Measurements from ENCODE around the gene RANBP2. TPM values are rescaled to one million over a fixed set of nuclear protein-coding genes. Genes with fewer than 3 reads are reported as not detected.

RANBP2 gene
- total RNA-seq, 1 donor from 2014 or later: 48.8 TPM

DNA sequence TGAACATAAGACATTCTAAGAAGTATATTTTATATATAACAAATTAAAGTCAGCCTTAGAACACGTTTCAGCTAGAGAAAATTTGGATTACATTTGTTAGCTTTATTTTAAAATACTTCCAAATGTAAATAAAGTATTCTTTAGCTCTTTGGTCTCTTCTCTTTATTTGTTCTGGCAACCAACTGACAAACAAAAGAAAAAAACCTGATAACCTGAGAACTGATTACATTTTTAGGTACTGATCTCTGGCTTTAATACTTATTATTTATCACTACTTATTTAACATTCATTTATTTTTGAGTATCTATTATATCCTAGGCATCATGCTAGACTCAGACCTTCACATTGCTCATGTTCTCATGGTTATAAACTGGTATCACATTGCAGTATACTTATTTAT, 85.8 kb downstream of the RANBP2 start:
- Mint-ChIP-seq H3K27ac (ENCODE audit: unreplicated experiment) (no peak overlapping the region), H3K9me3 (ENCODE audit: low read depth) (peaks cover 14% of the 10 kb centered on the region), H3K27me3 (ENCODE audit: low read depth) (no peaks in the 10 kb centered on the region), H3K4me1 (ENCODE audit: low read depth) (peaks cover 22% of the 10 kb centered on the region), H3K4me3 (ENCODE audit: unreplicated experiment) (no peak overlapping the region), H3K36me3 (ENCODE audit: low read depth) (peaks cover 14% of the 10 kb centered on the region)
- TF ChIP-seq, protein P1, sequence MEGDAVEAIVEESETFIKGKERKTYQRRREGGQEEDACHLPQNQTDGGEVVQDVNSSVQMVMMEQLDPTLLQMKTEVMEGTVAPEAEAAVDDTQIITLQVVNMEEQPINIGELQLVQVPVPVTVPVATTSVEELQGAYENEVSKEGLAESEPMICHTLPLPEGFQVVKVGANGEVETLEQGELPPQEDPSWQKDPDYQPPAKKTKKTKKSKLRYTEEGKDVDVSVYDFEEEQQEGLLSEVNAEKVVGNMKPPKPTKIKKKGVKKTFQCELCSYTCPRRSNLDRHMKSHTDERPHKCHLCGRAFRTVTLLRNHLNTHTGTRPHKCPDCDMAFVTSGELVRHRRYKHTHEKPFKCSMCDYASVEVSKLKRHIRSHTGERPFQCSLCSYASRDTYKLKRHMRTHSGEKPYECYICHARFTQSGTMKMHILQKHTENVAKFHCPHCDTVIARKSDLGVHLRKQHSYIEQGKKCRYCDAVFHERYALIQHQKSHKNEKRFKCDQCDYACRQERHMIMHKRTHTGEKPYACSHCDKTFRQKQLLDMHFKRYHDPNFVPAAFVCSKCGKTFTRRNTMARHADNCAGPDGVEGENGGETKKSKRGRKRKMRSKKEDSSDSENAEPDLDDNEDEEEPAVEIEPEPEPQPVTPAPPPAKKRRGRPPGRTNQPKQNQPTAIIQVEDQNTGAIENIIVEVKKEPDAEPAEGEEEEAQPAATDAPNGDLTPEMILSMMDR (IDR thresholded peaks at IDR 0.05): no peak
- no peak for DNase-seq (ENCODE audit: low spot score)

DNA sequence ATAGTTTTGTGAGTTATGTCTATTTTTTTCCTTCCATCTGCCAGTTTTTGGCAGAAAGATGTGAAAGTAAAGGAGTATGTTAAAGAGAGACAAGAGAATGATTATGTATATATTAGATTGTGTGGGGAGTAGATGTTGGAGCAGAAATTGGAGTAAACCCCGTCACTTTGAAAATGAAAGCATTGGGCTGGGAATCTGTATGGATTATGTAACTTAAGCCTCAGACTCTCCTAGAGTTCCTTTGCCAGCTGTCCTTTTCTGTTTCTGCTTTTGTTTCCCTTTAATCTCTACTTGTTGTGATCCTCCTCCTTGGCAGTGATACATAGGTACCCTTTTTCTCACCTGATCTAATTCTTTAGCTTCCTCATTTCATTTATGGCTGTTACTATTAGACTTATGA, 86.5 kb downstream of the RANBP2 start:
- no peak overlapping the region for H3K4me3 Mint-ChIP-seq (ENCODE audit: unreplicated experiment)
- no peak overlapping the region for H3K27ac Mint-ChIP-seq (ENCODE audit: unreplicated experiment)
- peaks cover 20% of the 10 kb centered on the region for H3K9me3 Mint-ChIP-seq (ENCODE audit: low read depth)

DNA sequence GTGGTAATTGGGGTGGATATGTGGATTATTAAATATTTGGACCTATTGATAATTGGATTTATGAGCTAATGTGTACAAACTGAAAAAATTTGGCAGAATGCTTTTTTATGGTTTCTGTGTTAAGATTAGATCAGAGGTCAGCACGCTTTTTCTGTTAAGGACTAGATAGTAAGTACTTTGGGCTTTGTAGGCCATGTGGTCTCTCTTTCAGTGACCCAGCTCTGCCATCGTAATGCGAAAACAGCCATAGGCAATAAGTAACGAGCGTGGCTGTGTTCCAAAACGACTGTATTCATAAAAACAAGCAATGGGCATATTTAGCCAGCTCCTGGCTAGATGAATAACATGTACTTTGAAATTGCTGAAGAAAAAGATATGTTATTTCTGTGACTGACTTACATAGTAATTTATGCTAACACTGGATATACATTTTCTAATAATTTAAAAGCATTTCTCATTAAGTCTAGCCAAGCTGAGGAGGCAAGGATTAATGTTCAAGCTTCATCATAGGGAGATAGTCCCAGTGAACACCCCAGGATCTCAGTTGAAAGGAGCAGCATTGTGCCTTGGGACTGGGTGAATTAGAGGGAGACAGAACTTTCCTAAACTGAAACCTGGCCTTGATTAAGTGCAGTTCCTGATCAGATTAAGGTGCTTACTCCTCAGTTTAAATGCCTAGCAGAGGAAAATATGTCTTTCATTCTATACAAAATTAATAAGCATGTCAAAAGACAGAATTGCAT, 87.3 kb downstream of the RANBP2 start:
- Mint-ChIP-seq H3K4me3 (ENCODE audit: unreplicated experiment) (no peak overlapping the region), H3K27me3 (ENCODE audit: low read depth) (no peaks in the 10 kb centered on the region), H3K36me3 (ENCODE audit: low read depth) (peaks cover 20% of the 10 kb centered on the region), H3K4me1 (ENCODE audit: low read depth) (peaks cover 22% of the 10 kb centered on the region), H3K9me3 (ENCODE audit: low read depth) (peaks cover 20% of the 10 kb centered on the region), H3K27ac (ENCODE audit: unreplicated experiment) (no peak overlapping the region)
- no peak for DNase-seq (ENCODE audit: low spot score)
- TF ChIP-seq, protein P1 (IDR thresholded peaks at IDR 0.05): no peak

More for the DNA sequence above, 86.5 kb downstream of the RANBP2 start:
- TF ChIP-seq, protein P1 (IDR thresholded peaks at IDR 0.05): no peak
- Mint-ChIP-seq H3K27me3 (ENCODE audit: low read depth) (no peaks in the 10 kb centered on the region), H3K36me3 (ENCODE audit: low read depth) (peaks cover 20% of the 10 kb centered on the region), H3K4me1 (ENCODE audit: low read depth) (peaks cover 22% of the 10 kb centered on the region)
- no peak for DNase-seq (ENCODE audit: low spot score)

DNA sequence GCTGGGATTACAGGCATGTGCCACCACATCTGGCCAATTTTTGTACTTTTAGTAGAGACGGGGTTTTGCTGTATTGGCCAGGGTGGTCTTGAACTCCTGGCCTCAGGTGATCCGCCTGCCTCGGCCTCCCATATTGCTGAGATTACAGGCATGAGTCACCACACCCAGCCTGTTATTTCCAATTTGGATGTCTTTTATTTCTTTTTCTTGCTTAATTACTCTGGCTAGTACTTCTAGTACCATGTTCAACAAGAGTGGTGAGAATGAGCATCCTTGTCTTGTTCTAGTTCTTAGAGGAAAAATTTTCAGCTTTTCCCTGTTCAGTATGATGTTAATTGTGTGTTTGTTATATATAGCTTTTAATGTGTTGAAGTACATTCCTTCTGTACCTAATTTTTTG, 90.7 kb downstream of the RANBP2 start:
- H3K27me3 Mint-ChIP-seq (ENCODE audit: low read depth): no peaks in the 10 kb centered on the region
- H3K27ac Mint-ChIP-seq (ENCODE audit: unreplicated experiment): no peak overlapping the region
- peaks cover 27% of the 10 kb centered on the region for H3K36me3 Mint-ChIP-seq (ENCODE audit: low read depth)
- DNase-seq (ENCODE audit: low spot score): no peak
- peaks cover 20% of the 10 kb centered on the region for H3K9me3 Mint-ChIP-seq (ENCODE audit: low read depth)
- TF ChIP-seq, protein P1 (IDR thresholded peaks at IDR 0.05): no peak
- H3K4me3 Mint-ChIP-seq (ENCODE audit: unreplicated experiment): no peak overlapping the region
- H3K4me1 Mint-ChIP-seq (ENCODE audit: low read depth): peaks cover 8% of the 10 kb centered on the region

DNA sequence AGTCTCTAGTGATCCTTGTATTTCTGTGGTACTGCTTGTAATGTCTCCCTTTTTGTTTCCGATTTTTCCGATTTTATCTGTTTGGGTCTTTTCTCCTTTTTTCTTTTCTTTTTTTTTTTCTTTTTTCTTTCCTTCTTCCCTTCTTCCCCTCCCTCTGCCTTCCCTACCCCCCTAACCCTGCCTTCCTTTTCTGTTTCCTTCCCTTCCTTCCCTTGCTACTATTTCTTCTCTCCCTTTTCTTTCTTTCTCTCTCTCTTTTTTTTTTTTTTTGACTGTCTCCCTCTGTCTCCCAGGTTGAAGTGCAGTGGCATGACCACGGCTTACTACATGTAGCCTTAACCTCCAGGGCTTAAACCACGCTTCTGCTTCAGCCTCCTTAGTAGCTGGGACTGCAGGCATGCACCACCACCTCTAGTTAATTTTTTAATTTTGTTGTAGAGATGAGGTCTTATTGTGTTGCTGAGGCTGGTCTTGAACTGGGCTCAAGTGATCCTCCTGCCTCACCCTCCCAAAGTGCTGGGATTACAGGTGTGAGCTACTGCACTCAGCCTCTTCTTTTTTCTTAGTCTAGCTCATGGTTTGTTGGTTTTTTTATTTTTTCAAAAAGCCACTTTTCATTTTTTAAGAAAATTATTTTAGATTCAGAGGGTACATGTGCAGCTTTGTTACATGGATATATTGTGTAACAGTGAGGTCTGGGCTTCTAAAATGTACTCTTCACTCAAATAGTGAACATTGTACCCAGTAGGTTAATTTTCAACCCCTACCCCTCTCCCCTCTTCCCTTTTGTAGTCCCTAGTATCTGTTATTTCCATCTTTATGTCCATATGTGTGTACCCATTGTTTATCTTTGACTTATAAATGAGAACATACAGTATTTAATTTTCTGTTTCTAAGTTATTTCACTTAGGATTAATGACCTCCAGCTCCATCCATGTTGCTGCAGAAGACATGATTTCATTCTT, 92.0 kb downstream of the RANBP2 start:
- Mint-ChIP-seq H3K27me3 (ENCODE audit: low read depth) (no peaks in the 10 kb centered on the region), H3K27ac (ENCODE audit: unreplicated experiment) (no peak overlapping the region), H3K9me3 (ENCODE audit: low read depth) (peaks cover 20% of the 10 kb centered on the region), H3K4me3 (ENCODE audit: unreplicated experiment) (no peak overlapping the region), H3K36me3 (ENCODE audit: low read depth) (peaks cover 30% of the 10 kb centered on the region), H3K4me1 (ENCODE audit: low read depth) (peaks cover 4% of the 10 kb centered on the region)
- DNase-seq (ENCODE audit: low spot score): no peak
- TF ChIP-seq, protein P1 (IDR thresholded peaks at IDR 0.05): no peak

All from chondrocyte (in vitro differentiated cells).